ENCODE data around the gene OTOGL. TPM values are rescaled to one million over a fixed set of nuclear protein-coding genes. Genes with fewer than 3 reads are reported as not detected.

The OTOGL gene
- total RNA-seq, 4 donors from 2014 or later = 0.19 to 0.63 (median 0.37) TPM

- TF ChIP-seq CTCF (IDR thresholded peaks at IDR 0.05) = no peak
- DNase-seq (ENCODE audit: low spot score) = no peak
- ATAC-seq (ENCODE audit: low FRiP score) = no peak
These were observed 67.4 kb downstream of the OTOGL start for GRCh38 chr12:80166751-80167150.

GRCh38 chr12:80168936-80169335, 69.6 kb downstream of the OTOGL start:
- no peak for ATAC-seq (ENCODE audit: low FRiP score)
- no peak for TF ChIP-seq CTCF (IDR thresholded peaks at IDR 0.05)

GRCh38 chr12:80170915-80171314, 71.6 kb downstream of the OTOGL start:
- DNase-seq (ENCODE audit: low spot score) = no peak
- ATAC-seq (ENCODE audit: low FRiP score) = no peak
- no peak for TF ChIP-seq CTCF (IDR thresholded peaks at IDR 0.05)

More at GRCh38 chr12:80168936-80169335, 69.6 kb downstream of the OTOGL start:
- no peak for DNase-seq (ENCODE audit: low spot score)

- DNase-seq (ENCODE audit: low spot score) (no peak), ATAC-seq (ENCODE audit: low FRiP score) (no peak)
- no peak for TF ChIP-seq CTCF (IDR thresholded peaks at IDR 0.05)
These were observed 73.9 kb downstream of the OTOGL start for GRCh38 chr12:80173083-80173864.

GRCh38 chr12:80175307-80175930, 76.1 kb downstream of the OTOGL start:
- no peak for TF ChIP-seq CTCF (IDR thresholded peaks at IDR 0.05)

GRCh38 chr12:80176706-80177105, 77.4 kb downstream of the OTOGL start:
- no peak for ATAC-seq (ENCODE audit: low FRiP score)
- TF ChIP-seq CTCF (IDR thresholded peaks at IDR 0.05) = no peak
- no peak for DNase-seq (ENCODE audit: low spot score)

More at GRCh38 chr12:80175307-80175930, 76.1 kb downstream of the OTOGL start:
- no peak for DNase-seq (ENCODE audit: low spot score)
- ATAC-seq (ENCODE audit: low FRiP score) = peak; percentile 51

GRCh38 chr12:80178846-80179245, 79.5 kb downstream of the OTOGL start:
- TF ChIP-seq CTCF (IDR thresholded peaks at IDR 0.05) = no peak
- ATAC-seq (ENCODE audit: low FRiP score) (no peak), DNase-seq (ENCODE audit: low spot score) (no peak)
